ENCODE data around the gene STK32C. TPM values are rescaled to one million over a fixed set of nuclear protein-coding genes. Genes with fewer than 3 reads are reported as not detected.

The STK32C gene
- total RNA-seq, 1 donor from 2014 or later, result 13.6 TPM

GRCh38 chr10:132213917-132214316, 93.8 kb downstream of the STK32C start:
- Mint-ChIP-seq H3K27ac (ENCODE audit: unreplicated experiment) (no peak overlapping the region), H3K9me3 (ENCODE audit: unreplicated experiment) (peaks cover 21% of the 10 kb centered on the region), H3K27me3 (ENCODE audit: low read depth, unreplicated experiment) (peaks cover 10% of the 10 kb centered on the region), H3K36me3 (ENCODE audit: low read depth, unreplicated experiment) (peaks cover 32% of the 10 kb centered on the region), H3K4me3 (ENCODE audit: unreplicated experiment) (no peak overlapping the region), H3K4me1 (ENCODE audit: low read depth, unreplicated experiment) (no peaks in the 10 kb centered on the region)
- Histone ChIP-seq H3K9me3 (ENCODE audit: insufficient read depth, low read depth, low read length) (peaks cover 4% of the 10 kb centered on the region), H4K20me1 (ENCODE audit: insufficient read depth, low read length) (no peaks in the 10 kb centered on the region), H3K4me2 (ENCODE audit: low read length) (no peak overlapping the region), H3K79me2 (ENCODE audit: insufficient read depth, low read length) (no peaks in the 10 kb centered on the region), H3K27me3 (ENCODE audit: insufficient read depth, low read length) (no peaks in the 10 kb centered on the region), H3K4me1 (ENCODE audit: insufficient read depth, low read length) (no peaks in the 10 kb centered on the region), H3K9ac (ENCODE audit: low read length) (no peak overlapping the region), H3K27ac (ENCODE audit: low read depth, low read length) (no peak overlapping the region), H3K36me3 (ENCODE audit: insufficient read depth, low read length) (no peaks in the 10 kb centered on the region), H2AFZ (ENCODE audit: low read depth, low read length) (no peak overlapping the region), H3K4me3 (ENCODE audit: insufficient read depth, low read depth, low read length) (no peak overlapping the region)
- TF ChIP-seq CTCF (IDR thresholded peaks at IDR 0.05; ENCODE audit: insufficient read depth, low read depth, low read length), result no peak
- no peak for TF ChIP-seq EZH2 (IDR thresholded peaks at IDR 0.05; ENCODE audit: insufficient read depth, low read length)
- FAIRE-seq (no peak), DNase-seq (ENCODE audit: low read depth) (no peak)

- Mint-ChIP-seq H3K9me3 (ENCODE audit: unreplicated experiment) (peaks cover 15% of the 10 kb centered on the region), H3K27me3 (ENCODE audit: low read depth, unreplicated experiment) (peaks cover 10% of the 10 kb centered on the region), H3K36me3 (ENCODE audit: low read depth, unreplicated experiment) (peaks cover 28% of the 10 kb centered on the region), H3K27ac (ENCODE audit: unreplicated experiment) (peak overlapping the region; percentile 38), H3K4me3 (ENCODE audit: unreplicated experiment) (no peak overlapping the region), H3K4me1 (ENCODE audit: low read depth, unreplicated experiment) (no peaks in the 10 kb centered on the region)
- no peak overlapping the region for H3K27ac ChIP-seq (ENCODE audit: low read depth, low read length)
- H3K9me3 ChIP-seq (ENCODE audit: insufficient read depth, low read depth, low read length), result peaks cover 4% of the 10 kb centered on the region
- no peak overlapping the region for H3K4me2 ChIP-seq (ENCODE audit: low read length)
- no peak overlapping the region for H2AFZ ChIP-seq (ENCODE audit: low read depth, low read length)
- no peaks in the 10 kb centered on the region for H3K36me3 ChIP-seq (ENCODE audit: insufficient read depth, low read length)
- H3K4me3 ChIP-seq (ENCODE audit: insufficient read depth, low read depth, low read length), result no peak overlapping the region
- H3K9ac ChIP-seq (ENCODE audit: low read length), result no peak overlapping the region
- no peaks in the 10 kb centered on the region for H3K27me3 ChIP-seq (ENCODE audit: insufficient read depth, low read length)
- FAIRE-seq, result no peak
- no peaks in the 10 kb centered on the region for H3K4me1 ChIP-seq (ENCODE audit: insufficient read depth, low read length)
- H4K20me1 ChIP-seq (ENCODE audit: insufficient read depth, low read length), result no peaks in the 10 kb centered on the region
- TF ChIP-seq CTCF (IDR thresholded peaks at IDR 0.05; ENCODE audit: insufficient read depth, low read depth, low read length) (no peak), EZH2 (IDR thresholded peaks at IDR 0.05; ENCODE audit: insufficient read depth, low read length) (no peak)
- DNase-seq (ENCODE audit: low read depth), result no peak
- no peaks in the 10 kb centered on the region for H3K79me2 ChIP-seq (ENCODE audit: insufficient read depth, low read length)
These were observed 94.9 kb downstream of the STK32C start for GRCh38 chr10:132212816-132213215.

- DNase-seq (ENCODE audit: low read depth) (no peak), FAIRE-seq (no peak)
- H3K36me3 ChIP-seq (ENCODE audit: insufficient read depth, low read length), result no peaks in the 10 kb centered on the region
- H3K9ac ChIP-seq (ENCODE audit: low read length), result no peak overlapping the region
- H3K4me1 Mint-ChIP-seq (ENCODE audit: low read depth, unreplicated experiment), result no peaks in the 10 kb centered on the region
- no peak overlapping the region for H2AFZ ChIP-seq (ENCODE audit: low read depth, low read length)
- no peak overlapping the region for H3K4me2 ChIP-seq (ENCODE audit: low read length)
- H3K27ac Mint-ChIP-seq (ENCODE audit: unreplicated experiment), result no peak overlapping the region
- no peak overlapping the region for H3K27ac ChIP-seq (ENCODE audit: low read depth, low read length)
- H3K4me3 Mint-ChIP-seq (ENCODE audit: unreplicated experiment), result no peak overlapping the region
- H3K4me3 ChIP-seq (ENCODE audit: insufficient read depth, low read depth, low read length), result no peak overlapping the region
- no peaks in the 10 kb centered on the region for H3K9me3 ChIP-seq (ENCODE audit: insufficient read depth, low read depth, low read length)
- H3K4me1 ChIP-seq (ENCODE audit: insufficient read depth, low read length), result no peaks in the 10 kb centered on the region
- no peaks in the 10 kb centered on the region for H4K20me1 ChIP-seq (ENCODE audit: insufficient read depth, low read length)
- H3K9me3 Mint-ChIP-seq (ENCODE audit: unreplicated experiment), result peaks cover 8% of the 10 kb centered on the region
- no peaks in the 10 kb centered on the region for H3K27me3 ChIP-seq (ENCODE audit: insufficient read depth, low read length)
- H3K27me3 Mint-ChIP-seq (ENCODE audit: low read depth, unreplicated experiment), result peaks cover 10% of the 10 kb centered on the region
- peaks cover 24% of the 10 kb centered on the region for H3K36me3 Mint-ChIP-seq (ENCODE audit: low read depth, unreplicated experiment)
- TF ChIP-seq EZH2 (IDR thresholded peaks at IDR 0.05; ENCODE audit: insufficient read depth, low read length), result no peak
- TF ChIP-seq CTCF (IDR thresholded peaks at IDR 0.05; ENCODE audit: insufficient read depth, low read depth, low read length), result no peak
- H3K79me2 ChIP-seq (ENCODE audit: insufficient read depth, low read length), result no peaks in the 10 kb centered on the region
These were observed 96.5 kb downstream of the STK32C start for GRCh38 chr10:132211246-132211645.
